Posterior vena cava (tissue), 2 donors: Measurements from ENCODE around the gene TTYH2. TPM values are rescaled to one million over a fixed set of nuclear protein-coding genes. Genes with fewer than 3 reads are reported as not detected.

Source experiments
- DNase-seq: peaks from one replicate; pipeline ENCODE4 v3.0.0-alpha.2; 2020; ENCODE audit warnings: low spot score
- intact Hi-C, 2 donors: fragments of 100-400 bp; cut with DNase I; formaldehyde crosslinking; loops; one replicate each; pipeline versions ENCODE4 v1.14.1 to v1.14.2; 2022 to 2023
- total RNA-seq, 2 donors: library from RNA; stranded (reverse); fragmentation: NEBNext Ultra II Directional; extraction: Animal tissue kit (Norgen Biotek cat#: 25700); gene quantifications; one replicate each; pipeline ENCODE4 v1.2.1, GENCODE V29; 2021
- donor health status: DM: yes; HTN: yes; CAD: no.
- donor health status: DM: yes; HTN: yes; CAD: no.

The TTYH2 gene
- total RNA-seq, 2 donors from 2014 or later = 3.2 to 5.5 TPM

DNA sequence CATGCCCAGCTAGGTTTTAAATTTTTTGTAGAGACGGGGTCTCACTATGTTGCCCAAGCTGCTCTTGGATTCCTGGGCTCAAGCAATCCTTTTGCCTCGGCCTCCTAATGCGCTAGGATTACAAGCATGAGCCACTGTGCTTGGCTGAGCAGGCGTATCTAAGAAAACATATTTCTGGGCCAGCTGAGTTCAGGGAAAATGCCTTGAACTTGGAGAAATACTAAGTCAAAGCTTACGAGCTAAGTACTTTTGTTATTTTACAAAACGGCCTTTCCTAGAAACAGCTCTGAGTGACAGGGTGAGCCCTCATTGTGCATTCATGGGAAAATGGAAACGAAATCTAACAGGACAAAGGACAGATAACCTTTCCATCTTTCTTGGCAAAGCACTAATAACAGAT, 85.4 kb downstream of the TTYH2 start:
- no peak for DNase-seq
- intact Hi-C loops = loop anchor here in 1 of 2 donors (5.0 kb wide), 1 partner anchor 786 kb away; no protein-coding TSS in a partner anchor

DNA sequence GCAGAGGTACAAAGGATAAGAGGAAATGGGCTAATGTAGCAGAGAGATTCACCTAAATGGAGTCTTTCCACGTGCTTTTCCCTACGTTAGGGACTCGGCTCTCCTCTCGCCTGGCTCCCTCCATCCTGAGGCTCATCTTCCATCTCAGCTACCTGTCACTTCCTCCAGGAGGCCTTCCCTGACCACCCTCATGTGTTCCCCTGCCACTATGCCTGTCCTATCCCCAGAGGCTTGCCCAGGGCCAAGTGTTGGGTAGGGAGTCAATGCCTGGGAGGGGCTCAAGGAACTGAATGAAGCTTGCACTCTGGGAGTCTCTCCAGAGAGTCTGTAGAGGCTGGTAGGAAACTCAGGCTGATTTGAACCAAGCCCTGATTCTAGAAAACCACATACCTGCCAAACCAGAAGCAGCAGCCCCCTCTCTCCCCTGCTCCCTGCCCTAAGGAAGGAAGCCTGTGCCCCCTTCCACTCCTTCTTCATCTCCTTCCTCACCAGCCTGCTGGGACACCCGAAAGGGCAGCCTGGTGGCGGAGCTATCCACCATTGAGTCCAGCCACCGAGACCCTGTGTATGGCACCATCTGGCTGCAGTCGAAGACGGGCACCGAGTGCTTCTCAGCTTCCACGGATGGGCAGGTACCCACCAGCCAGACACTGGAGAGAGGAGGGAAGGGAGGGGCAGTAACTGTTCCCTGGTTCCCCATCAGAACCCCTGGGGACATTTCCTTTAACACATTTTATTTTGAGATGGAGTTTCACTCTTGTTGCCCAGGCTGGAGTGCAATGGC, 86.0 kb downstream of the TTYH2 start:
- intact Hi-C loops = loop anchor here in 1 of 2 donors (5.0 kb wide), 1 partner anchor 787 kb away; no protein-coding TSS in a partner anchor

DNA sequence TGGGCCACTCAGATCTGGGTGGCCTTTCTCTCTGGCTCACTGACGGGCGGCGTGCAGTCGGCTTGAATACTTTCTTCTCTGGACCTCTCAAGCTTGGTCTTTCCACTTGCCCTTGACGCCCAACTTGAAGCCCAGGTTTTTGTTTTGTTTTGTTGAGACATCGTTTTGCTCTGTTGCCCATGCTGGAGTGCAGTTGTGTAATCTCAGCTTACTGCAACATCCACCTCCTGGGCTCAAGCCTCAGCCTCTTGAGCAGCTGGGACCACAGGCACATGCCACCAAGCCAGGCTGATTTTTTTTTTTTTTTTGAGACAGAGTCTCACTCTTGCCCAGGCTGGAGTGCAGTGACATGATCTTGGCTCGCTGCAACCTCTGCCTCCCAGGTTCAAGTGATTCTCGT, 89.9 kb downstream of the TTYH2 start:
- intact Hi-C loops = no loop called here
- DNase-seq = no peak

More for the DNA sequence above, 86.0 kb downstream of the TTYH2 start:
- no peak for DNase-seq

DNA sequence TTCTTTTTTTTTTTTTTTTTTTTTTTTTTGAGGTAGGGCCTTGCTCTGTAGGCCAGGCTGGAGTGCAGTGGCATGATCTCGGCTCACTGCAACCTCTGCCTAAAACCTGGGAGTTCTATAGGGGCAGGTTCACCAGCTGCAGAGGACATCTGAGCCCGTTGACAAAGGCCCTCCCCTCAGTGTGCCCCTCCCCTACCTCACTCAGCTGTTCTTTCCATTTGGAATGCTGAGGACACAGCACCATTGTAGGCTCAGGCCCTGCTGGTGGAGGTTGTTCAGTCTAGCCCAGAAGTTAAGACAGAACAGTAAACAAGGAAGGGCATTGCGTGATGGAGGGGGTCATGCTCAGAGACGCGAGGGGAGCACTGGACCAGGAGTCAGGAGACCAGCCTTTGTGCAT, 90.8 kb downstream of the TTYH2 start:
- no peak for DNase-seq
- intact Hi-C loops = no loop called here

DNA sequence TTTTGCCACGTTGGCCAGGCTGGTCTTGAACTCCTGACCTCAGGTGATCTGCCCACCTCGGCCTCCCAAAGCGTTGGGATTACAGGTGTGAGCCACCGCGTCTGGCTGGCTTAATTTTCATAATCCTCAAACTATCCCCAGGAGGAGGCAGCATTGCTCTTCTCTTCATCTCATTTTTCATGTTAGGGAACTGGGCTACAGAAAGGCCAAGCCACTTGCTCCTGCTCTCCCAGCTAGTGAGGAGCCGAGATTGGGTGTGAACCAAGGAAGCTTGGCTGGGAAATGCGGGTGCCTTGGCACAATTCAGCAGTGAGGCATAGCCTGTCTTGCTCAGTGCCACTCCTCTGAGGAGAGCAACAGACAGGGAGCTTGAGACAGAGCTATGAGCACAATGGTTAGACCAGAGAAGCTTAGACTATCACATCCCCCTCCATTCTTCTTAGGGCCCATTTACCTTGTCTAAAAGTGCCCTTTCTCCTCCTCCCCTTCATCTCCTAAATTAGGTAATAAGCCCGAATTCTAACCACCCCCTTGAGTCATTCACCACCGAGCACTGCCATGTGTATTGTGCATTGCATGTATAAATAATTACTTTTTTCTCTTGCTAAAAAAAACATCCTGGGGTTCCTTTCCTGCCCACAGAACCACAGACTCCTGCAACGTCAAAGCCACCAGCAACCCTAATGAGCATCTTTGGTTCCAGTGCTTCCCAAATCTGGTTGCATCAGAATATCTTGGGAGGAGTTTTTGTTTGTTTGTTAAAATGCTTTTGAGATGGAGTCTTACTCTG, 92.7 kb downstream of the TTYH2 start:
- intact Hi-C loops = no loop called here
- DNase-seq = no peak

DNA sequence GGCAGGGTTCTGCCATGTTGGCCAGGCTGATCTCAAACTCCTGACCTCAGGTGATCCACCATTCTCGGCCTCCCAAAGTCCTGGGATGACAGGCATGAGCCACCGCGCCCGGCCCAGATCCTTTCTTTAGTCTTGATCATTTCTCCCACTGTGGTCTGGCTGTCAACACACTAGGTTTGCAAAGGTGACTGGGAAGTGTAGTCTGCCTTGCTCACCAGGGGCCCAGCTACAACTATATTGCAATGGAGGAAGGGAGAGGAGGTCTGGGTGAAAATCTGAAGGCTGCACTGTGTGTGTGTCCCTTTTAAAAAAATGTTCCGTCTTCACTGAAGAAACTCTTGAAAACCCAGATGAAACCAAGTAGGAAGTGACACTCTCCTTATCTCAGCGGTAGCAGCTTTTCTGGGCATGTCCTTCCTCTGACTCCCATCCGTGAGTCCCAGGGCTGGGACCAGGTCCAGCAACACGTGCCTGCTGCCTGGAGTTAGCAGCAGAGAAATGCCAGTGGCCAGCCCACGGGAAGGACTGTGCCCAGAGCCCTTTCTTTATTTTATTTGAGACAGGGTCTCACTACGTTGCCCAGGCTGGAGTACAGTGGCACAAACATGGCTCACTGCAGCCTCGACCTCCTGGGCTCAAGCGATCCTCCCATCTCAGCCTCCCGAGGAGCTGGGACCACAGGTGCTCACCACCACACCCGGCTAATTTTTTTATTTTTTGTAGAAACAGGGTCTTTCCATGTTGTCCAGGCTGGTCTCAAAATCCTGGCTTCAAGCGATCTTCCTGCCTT, 94.8 kb downstream of the TTYH2 start:
- intact Hi-C loops = no loop called here
- no peak for DNase-seq

DNA sequence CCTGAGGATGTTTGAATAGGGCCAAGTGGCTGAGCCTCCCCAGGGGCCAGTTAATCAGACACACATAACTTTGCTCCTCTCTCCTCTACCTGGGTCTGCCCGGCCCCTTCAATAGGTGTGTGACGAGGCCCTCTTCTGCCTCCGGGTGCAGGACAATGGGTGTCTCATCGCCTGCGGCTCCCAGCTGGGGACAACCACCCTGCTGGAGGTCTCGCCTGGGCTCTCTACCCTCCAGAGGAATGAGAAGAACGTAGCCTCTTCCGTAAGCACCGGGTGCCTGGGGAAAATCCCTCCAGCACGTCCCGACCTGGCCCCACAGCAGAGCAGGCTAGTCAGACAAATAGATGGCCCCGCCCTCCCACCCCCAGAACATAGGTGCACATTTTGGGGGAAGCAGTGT, 96.5 kb downstream of the TTYH2 start:
- intact Hi-C loops = no loop called here

More for the DNA sequence above, 96.5 kb downstream of the TTYH2 start:
- no peak for DNase-seq

Other genes starting within 250 kb of the TTYH2 start
- gene RPL38, start 9.9 kb upstream of the TTYH2 start, total RNA-seq = 100 to 1,000 TPM; 560 to 702 TPM
- gene DNAI2, start 60.7 kb downstream of the TTYH2 start, total RNA-seq = not detected
- 1 to 10 TPM; 1.4 to 2.3 TPM for gene KIF19, start 112.7 kb downstream of the TTYH2 start, total RNA-seq
- not detected for gene BTBD17, start 148.3 kb downstream of the TTYH2 start, total RNA-seq
- under 1 TPM in 1 of 2 donors, not detected in 1; 0.14 TPM for gene GPR142, start 153.9 kb downstream of the TTYH2 start, total RNA-seq
- gene GPRC5C, start 218.5 kb downstream of the TTYH2 start, total RNA-seq = 10 to 100 TPM in 1 of 2 donors, 1 to 10 TPM in 1; 7.3 to 12.9 TPM